K562 (cell line): ENCODE results near the gene COASY. TPM values are rescaled to one million over a fixed set of nuclear protein-coding genes. Genes with fewer than 3 reads are reported as not detected.

Experiments used
- ARNT ChIP-seq, 2 experiments: fragments of 450-650 bp; IDR thresholded peaks; 2 replicates each; pipeline ENCODE4 v1.6.1; 2016; ENCODE audit warnings: mild to moderate bottlenecking in 1 of 2
- ETS2 ChIP-seq: IDR thresholded peaks from 2 replicates; pipeline ENCODE4 v1.6.1; 2016; ENCODE audit warnings: borderline replicate concordance, missing genetic modification characterization, mild to moderate bottlenecking, moderate library complexity, missing compliant biosample characterization; ENCODE audit not compliant: poor library complexity, severe bottlenecking
- EWSR1 ChIP-seq: fragments of 450-650 bp; IDR thresholded peaks from 2 replicates; pipeline ENCODE4 v1.6.1; 2018; ENCODE audit warnings: borderline replicate concordance, mild to moderate bottlenecking, low read depth, moderate library complexity; ENCODE audit not compliant: partially characterized antibody
- FOXJ3 ChIP-seq: sonication (generic); formaldehyde crosslinking; IDR thresholded peaks from 2 replicates; pipeline ENCODE4 v1.4.0; 2020; ENCODE audit warnings: mild to moderate bottlenecking, missing genetic modification reagents
- GABPB1 ChIP-seq: sonication (generic); formaldehyde crosslinking; IDR thresholded peaks from 2 replicates; pipeline ENCODE4 v1.8.0; 2022; ENCODE audit warnings: mild to moderate bottlenecking, missing genetic modification reagents
- KLF16 ChIP-seq: IDR thresholded peaks from 2 replicates; pipeline ENCODE4 v1.6.1; 2016; ENCODE audit warnings: antibody characterized with exemption
- MYNN ChIP-seq, 2 experiments: sonication (generic); formaldehyde crosslinking in 1 of 2; IDR thresholded peaks; 2 replicates each; pipeline versions ENCODE4 v1.5.0 to v1.6.1; 2016 to 2020; ENCODE audit warnings: antibody characterized with exemption in 1 of 2, missing genetic modification reagents in 1 of 2
- NEUROD1 ChIP-seq: fragments of 150-350 bp; IDR thresholded peaks from 2 replicates; pipeline ENCODE4 v1.6.1; 2014; ENCODE audit warnings: borderline replicate concordance, low read length, low read depth; ENCODE audit not compliant: partially characterized antibody
- NR3C1 ChIP-seq: sonication (generic); formaldehyde crosslinking; IDR thresholded peaks from 2 replicates; pipeline ENCODE4 v1.8.1; 2022; ENCODE audit warnings: missing genetic modification reagents
- OTX1 ChIP-seq: fragments of 450-650 bp; formaldehyde crosslinking; IDR thresholded peaks from 2 replicates; pipeline ENCODE4 v1.4.0; 2022; ENCODE audit warnings: mild to moderate bottlenecking
- RCOR1 ChIP-seq, 2 experiments: IDR thresholded peaks; 2 replicates each; pipeline ENCODE4 v1.6.1; 2012; ENCODE audit warnings: low read depth in 2 of 2, low read length in 2 of 2, borderline replicate concordance in 1 of 2, improper control_type of control experiment in 1 of 2
- RHOXF2B ChIP-seq: fragments of 250-450 bp; sonication (Bioruptor Pico); conservative IDR thresholded peaks from 2 replicates; pipeline ENCODE4 v1.5.1; 2021
- SAFB2 ChIP-seq: fragments of 200-400 bp; formaldehyde crosslinking; IDR thresholded peaks from 2 replicates; pipeline ENCODE4 v1.6.1; 2018; ENCODE audit warnings: borderline replicate concordance, low read length, low read depth, moderate library complexity; ENCODE audit not compliant: severe bottlenecking
- TRIM24 ChIP-seq, 2 experiments: fragments of 450-650 bp; IDR thresholded peaks; 2 replicates each; pipeline ENCODE4 v1.6.1; 2016
- ZKSCAN3 ChIP-seq: fragments of 250-450 bp; sonication (Bioruptor Pico); IDR thresholded peaks from 2 replicates; pipeline ENCODE4 v1.4.0; 2020
- ZNF175 ChIP-seq: fragments of 200-800 bp; sonication (Bioruptor generic); IDR thresholded peaks from 2 replicates; pipeline ENCODE4 v1.6.1; 2016; ENCODE audit warnings: low read depth, mild to moderate bottlenecking, missing genetic modification characterization, missing compliant biosample characterization
- ZNF212 ChIP-seq: fragments of 450-650 bp; formaldehyde crosslinking; IDR thresholded peaks from 2 replicates; pipeline ENCODE4 v1.4.0; 2020; ENCODE audit warnings: mild to moderate bottlenecking
- ZNF23 ChIP-seq: fragments of 250-450 bp; sonication (Bioruptor Pico); IDR thresholded peaks from 2 replicates; pipeline ENCODE4 v1.4.0; 2020; ENCODE audit warnings: mild to moderate bottlenecking
- ZNF253 ChIP-seq: fragments of 250-450 bp; sonication (Bioruptor Pico); conservative IDR thresholded peaks from 2 replicates; pipeline ENCODE4 v1.6.1; 2021; ENCODE audit warnings: mild to moderate bottlenecking
- ZNF780A ChIP-seq: fragments of 250-450 bp; sonication (Bioruptor Pico); IDR thresholded peaks from 2 replicates; pipeline ENCODE4 v1.5.0; 2021; ENCODE audit warnings: mild to moderate bottlenecking
- ZSCAN29 ChIP-seq: fragments of 450-650 bp; IDR thresholded peaks from 2 replicates; pipeline ENCODE4 v1.6.1; 2017
- polyA plus RNA-seq, 8 experiments: library from polyadenylated mRNA; depleted of rRNA in 4 of 8; stranded (reverse) in 5 of 8; unstranded in 3 of 8; fragments of >200 nt; fragmentation: Nextera tagmentation in 2 of 8; fragmentation: Illumina TruSeq in 1 of 8; extraction: Ambion mirVana in 2 of 8; extraction: Trizol in 1 of 8; gene quantifications; 2 replicates each; pipeline versions ENCODE4 v1.2.1 to v1.2.3, GENCODE V29; 2011 to 2014; ENCODE audit warnings: inconsistent platforms in 1 of 8, missing spikeins in 1 of 8
- total RNA-seq, 7 experiments: library from RNA; depleted of rRNA in 6 of 7; stranded (reverse); fragments of >200 nt in 6 of 7; fragmentation: Illumina TruSeq in 2 of 7; extraction: Trizol in 2 of 7; gene quantifications; 2 replicates each; pipeline versions ENCODE4 v1.2.1 to v1.2.3, GENCODE V29; 2011 to 2021; ENCODE audit warnings: low replicate concordance in 1 of 7
- TF ChIP-seq, protein P1 (sequence below): fragments of 250-450 bp; sonication (Bioruptor Pico); IDR thresholded peaks from 2 replicates; pipeline ENCODE4 v1.4.0; 2020; ENCODE audit warnings: mild to moderate bottlenecking
- TF ChIP-seq, protein P2 (sequence below): fragments of 450-650 bp; IDR thresholded peaks from 2 replicates; pipeline ENCODE4 v1.6.1; 2016; ENCODE audit warnings: antibody characterized with exemption
- TF ChIP-seq, protein P3 (sequence below): sonication (generic); formaldehyde crosslinking; IDR thresholded peaks from 2 replicates; pipeline ENCODE4 v1.8.0; 2022; ENCODE audit warnings: missing genetic modification reagents, mild to moderate bottlenecking, borderline replicate concordance

The COASY gene
- total and polyA plus RNA-seq, 9 of the 15 experiments (the other 6 are each of a cell fraction or from before 2014, with no cell fraction given): 25.4 to 175 (median 62.3) TPM

DNA sequence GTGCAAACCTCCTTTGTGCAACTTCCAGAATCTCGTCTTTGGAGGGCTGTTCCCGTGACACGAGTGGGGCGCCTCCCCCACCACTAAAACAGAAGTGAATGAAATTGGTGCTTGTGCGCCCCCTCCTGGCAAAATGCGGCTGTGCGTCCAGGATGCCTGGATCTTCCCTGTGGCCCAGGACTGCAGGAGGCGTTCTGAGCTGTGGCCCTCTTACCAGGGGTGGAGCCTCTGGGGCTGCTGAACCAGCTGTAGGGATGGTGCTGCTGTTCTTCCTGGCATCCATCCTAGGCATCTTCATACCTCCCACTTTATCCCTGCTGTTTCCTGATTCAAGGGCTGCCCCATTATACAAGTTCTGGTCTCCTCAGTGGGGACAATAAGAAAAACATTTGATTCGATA is 44.4 kb upstream of the COASY start (continued):
- TF ChIP-seq, protein P1, sequence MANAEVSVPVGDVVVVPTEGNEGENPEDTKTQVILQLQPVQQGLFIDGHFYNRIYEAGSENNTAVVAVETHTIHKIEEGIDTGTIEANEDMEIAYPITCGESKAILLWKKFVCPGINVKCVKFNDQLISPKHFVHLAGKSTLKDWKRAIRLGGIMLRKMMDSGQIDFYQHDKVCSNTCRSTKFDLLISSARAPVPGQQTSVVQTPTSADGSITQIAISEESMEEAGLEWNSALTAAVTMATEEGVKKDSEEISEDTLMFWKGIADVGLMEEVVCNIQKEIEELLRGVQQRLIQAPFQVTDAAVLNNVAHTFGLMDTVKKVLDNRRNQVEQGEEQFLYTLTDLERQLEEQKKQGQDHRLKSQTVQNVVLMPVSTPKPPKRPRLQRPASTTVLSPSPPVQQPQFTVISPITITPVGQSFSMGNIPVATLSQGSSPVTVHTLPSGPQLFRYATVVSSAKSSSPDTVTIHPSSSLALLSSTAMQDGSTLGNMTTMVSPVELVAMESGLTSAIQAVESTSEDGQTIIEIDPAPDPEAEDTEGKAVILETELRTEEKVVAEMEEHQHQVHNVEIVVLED (CRISPR knock-in tag): no peak
- TF ChIP-seq RHOXF2B (CRISPR knock-in tag): no peak
- peak; percentile 41; the same call in 1 of the 2 replicates for TF ChIP-seq KLF16
- no peak for TF ChIP-seq FOXJ3 (CRISPR knock-in tag)
- TF ChIP-seq OTX1 (CRISPR knock-in tag): no peak
- TF ChIP-seq ZNF212 (CRISPR knock-in tag): no peak
- TF ChIP-seq GABPB1 (CRISPR knock-in tag): no peak
- TF ChIP-seq SAFB2: no peak
- TF ChIP-seq, protein P2, sequence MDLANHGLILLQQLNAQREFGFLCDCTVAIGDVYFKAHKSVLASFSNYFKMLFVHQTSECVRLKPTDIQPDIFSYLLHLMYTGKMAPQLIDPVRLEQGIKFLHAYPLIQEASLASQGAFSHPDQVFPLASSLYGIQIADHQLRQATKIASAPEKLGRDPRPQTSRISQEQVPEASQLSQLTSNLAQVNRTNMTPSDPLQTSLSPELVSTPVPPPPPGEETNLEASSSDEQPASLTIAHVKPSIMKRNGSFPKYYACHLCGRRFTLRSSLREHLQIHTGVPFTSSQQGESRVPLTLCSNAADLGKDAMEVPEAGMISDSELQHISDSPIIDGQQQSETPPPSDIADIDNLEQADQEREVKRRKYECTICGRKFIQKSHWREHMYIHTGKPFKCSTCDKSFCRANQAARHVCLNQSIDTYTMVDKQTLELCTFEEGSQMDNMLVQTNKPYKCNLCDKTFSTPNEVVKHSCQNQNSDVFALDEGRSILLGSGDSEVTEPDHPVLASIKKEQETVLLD: peak; percentile 48; the same call in 1 of the 2 replicates
- TF ChIP-seq ZNF780A (CRISPR knock-in tag): no peak
- TF ChIP-seq RCOR1 (IDR thresholded peaks at IDR 0.05; ENCODE audit: borderline replicate concordance in 1 of 2, low read depth in 2 of 2, low read length in 2 of 2): peak in 1 of 2 experiments; percentile 38; a peak in 1 of 4 replicates
- no peak for TF ChIP-seq NR3C1 (CRISPR knock-in tag)
- TF ChIP-seq EWSR1: no peak
- no peak for TF ChIP-seq ZNF23
- no peak for TF ChIP-seq ZNF175
- peak; percentile 72; the same call in 1 of the 2 replicates for TF ChIP-seq MYNN (IDR thresholded peaks at IDR 0.05)
- no peak for TF ChIP-seq MYNN (CRISPR knock-in tag; IDR thresholded peaks at IDR 0.05)
- TF ChIP-seq ARNT (IDR thresholded peaks at IDR 0.05): peak in 1 of 2 experiments; percentile 61; a peak in 1 of 4 replicates
- TF ChIP-seq TRIM24 (IDR thresholded peaks at IDR 0.05): no peak
- TF ChIP-seq ZNF253 (CRISPR knock-in tag): 0 out of 2 replicates have a peak, but pooled peaks have one; percentile 34
- TF ChIP-seq, protein P3, sequence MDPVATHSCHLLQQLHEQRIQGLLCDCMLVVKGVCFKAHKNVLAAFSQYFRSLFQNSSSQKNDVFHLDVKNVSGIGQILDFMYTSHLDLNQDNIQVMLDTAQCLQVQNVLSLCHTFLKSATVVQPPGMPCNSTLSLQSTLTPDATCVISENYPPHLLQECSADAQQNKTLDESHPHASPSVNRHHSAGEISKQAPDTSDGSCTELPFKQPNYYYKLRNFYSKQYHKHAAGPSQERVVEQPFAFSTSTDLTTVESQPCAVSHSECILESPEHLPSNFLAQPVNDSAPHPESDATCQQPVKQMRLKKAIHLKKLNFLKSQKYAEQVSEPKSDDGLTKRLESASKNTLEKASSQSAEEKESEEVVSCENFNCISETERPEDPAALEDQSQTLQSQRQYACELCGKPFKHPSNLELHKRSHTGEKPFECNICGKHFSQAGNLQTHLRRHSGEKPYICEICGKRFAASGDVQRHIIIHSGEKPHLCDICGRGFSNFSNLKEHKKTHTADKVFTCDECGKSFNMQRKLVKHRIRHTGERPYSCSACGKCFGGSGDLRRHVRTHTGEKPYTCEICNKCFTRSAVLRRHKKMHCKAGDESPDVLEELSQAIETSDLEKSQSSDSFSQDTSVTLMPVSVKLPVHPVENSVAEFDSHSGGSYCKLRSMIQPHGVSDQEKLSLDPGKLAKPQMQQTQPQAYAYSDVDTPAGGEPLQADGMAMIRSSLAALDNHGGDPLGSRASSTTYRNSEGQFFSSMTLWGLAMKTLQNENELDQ: no peak
- no peak for TF ChIP-seq ZKSCAN3
- TF ChIP-seq ZSCAN29: peak; percentile 36; the same call in 1 of the 2 replicates
- no peak for TF ChIP-seq NEUROD1
- TF ChIP-seq ETS2 (tag): no peak
